ENCODE data around the gene ZNF512. TPM values are rescaled to one million over a fixed set of nuclear protein-coding genes. Genes with fewer than 3 reads are reported as not detected.

The ZNF512 gene
- total RNA-seq, 6 experiments from 2014 or later, result 20.1 to 28.3 (median 26.7) TPM

DNA sequence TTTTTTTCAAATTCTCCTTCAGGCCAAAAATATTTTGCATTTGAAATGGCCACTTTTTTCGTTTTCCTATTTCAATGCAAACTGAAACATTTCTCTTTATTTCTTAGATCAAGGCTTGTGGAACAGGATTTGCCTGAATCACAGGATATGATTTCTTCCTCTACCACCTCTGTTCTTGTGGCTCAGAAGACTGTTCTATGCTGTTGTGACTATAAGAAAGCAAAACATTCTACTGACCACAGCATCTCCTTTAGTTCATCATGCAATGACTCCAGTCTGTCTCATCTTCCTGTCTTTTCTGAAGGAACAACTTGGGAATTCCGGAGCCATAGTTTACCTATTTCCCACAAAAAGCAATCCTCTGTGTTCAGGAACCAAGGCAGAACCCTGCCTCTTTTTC, 16.2 kb upstream of the ZNF512 start:
- H3K4me1 Mint-ChIP-seq (ENCODE audit: low read depth), result peaks cover 45% of the 10 kb centered on the region
- peak overlapping the region; percentile 61 for H3K27ac Mint-ChIP-seq
- peaks cover 2% of the 10 kb centered on the region; the same call in 1 of the 2 replicates for H3K27me3 Mint-ChIP-seq (ENCODE audit: insufficient read depth)
- TF ChIP-seq, protein P1, sequence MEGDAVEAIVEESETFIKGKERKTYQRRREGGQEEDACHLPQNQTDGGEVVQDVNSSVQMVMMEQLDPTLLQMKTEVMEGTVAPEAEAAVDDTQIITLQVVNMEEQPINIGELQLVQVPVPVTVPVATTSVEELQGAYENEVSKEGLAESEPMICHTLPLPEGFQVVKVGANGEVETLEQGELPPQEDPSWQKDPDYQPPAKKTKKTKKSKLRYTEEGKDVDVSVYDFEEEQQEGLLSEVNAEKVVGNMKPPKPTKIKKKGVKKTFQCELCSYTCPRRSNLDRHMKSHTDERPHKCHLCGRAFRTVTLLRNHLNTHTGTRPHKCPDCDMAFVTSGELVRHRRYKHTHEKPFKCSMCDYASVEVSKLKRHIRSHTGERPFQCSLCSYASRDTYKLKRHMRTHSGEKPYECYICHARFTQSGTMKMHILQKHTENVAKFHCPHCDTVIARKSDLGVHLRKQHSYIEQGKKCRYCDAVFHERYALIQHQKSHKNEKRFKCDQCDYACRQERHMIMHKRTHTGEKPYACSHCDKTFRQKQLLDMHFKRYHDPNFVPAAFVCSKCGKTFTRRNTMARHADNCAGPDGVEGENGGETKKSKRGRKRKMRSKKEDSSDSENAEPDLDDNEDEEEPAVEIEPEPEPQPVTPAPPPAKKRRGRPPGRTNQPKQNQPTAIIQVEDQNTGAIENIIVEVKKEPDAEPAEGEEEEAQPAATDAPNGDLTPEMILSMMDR (IDR thresholded peaks at IDR 0.05), result no peak
- peaks cover 21% of the 10 kb centered on the region for H3K36me3 Mint-ChIP-seq (ENCODE audit: low read depth)
- peak overlapping the region; percentile 31; the same call in 1 of the 2 replicates for H3K4me3 Mint-ChIP-seq
- H3K9me3 Mint-ChIP-seq, result no peaks in the 10 kb centered on the region; the same call in 1 of the 2 replicates
- peak; percentile 83 for DNase-seq

GRCh38 chr2:27569398-27569797, 13.4 kb upstream of the ZNF512 start:
- TF ChIP-seq, protein P1 (IDR thresholded peaks at IDR 0.05), result no peak

DNA sequence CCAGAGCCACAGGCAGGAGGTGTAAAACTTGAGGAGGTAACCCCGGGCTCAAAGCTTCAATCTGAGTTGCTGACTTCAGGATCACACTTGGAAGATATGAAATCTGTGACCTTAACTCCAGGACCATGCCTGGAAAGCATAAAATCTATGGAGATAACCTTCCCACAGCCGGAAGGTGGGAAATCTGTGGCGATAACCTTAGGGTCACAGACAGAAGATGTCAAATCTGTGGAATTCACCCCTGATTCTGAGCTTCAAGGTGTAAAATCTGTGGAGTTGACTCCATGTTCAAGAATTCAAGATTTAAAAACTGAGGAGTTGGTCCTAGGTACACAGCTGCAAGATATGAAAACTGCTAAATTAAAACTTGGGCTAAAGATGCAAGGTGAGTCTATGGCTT, 11.6 kb upstream of the ZNF512 start:
- TF ChIP-seq, protein P1 (IDR thresholded peaks at IDR 0.05), result no peak
- peaks cover 33% of the 10 kb centered on the region for H3K36me3 Mint-ChIP-seq (ENCODE audit: low read depth)
- no peak overlapping the region for H3K4me3 Mint-ChIP-seq
- DNase-seq, result no peak
- peaks cover 2% of the 10 kb centered on the region; the same call in 1 of the 2 replicates for H3K27me3 Mint-ChIP-seq (ENCODE audit: insufficient read depth)
- peaks cover 5% of the 10 kb centered on the region; the same call in 1 of the 2 replicates for H3K9me3 Mint-ChIP-seq
- no peak overlapping the region for H3K27ac Mint-ChIP-seq
- peaks cover 38% of the 10 kb centered on the region for H3K4me1 Mint-ChIP-seq (ENCODE audit: low read depth)

More at GRCh38 chr2:27569398-27569797, 13.4 kb upstream of the ZNF512 start:
- Mint-ChIP-seq H3K4me3 (no peak overlapping the region), H3K27me3 (ENCODE audit: insufficient read depth) (peaks cover 2% of the 10 kb centered on the region; the same call in 1 of the 2 replicates), H3K27ac (no peak overlapping the region), H3K9me3 (peaks cover 3% of the 10 kb centered on the region; the same call in 1 of the 2 replicates), H3K36me3 (ENCODE audit: low read depth) (peaks cover 31% of the 10 kb centered on the region), H3K4me1 (ENCODE audit: low read depth) (peaks cover 45% of the 10 kb centered on the region)
- DNase-seq, result peak; percentile 68

GRCh38 chr2:27571681-27572080, 11.2 kb upstream of the ZNF512 start:
- peaks cover 2% of the 10 kb centered on the region; the same call in 1 of the 2 replicates for H3K27me3 Mint-ChIP-seq (ENCODE audit: insufficient read depth)
- H3K36me3 Mint-ChIP-seq (ENCODE audit: low read depth), result peaks cover 33% of the 10 kb centered on the region
- H3K27ac Mint-ChIP-seq, result no peak overlapping the region
- H3K4me1 Mint-ChIP-seq (ENCODE audit: low read depth), result peaks cover 33% of the 10 kb centered on the region
- no peak overlapping the region for H3K4me3 Mint-ChIP-seq
- TF ChIP-seq, protein P1 (IDR thresholded peaks at IDR 0.05), result no peak
- H3K9me3 Mint-ChIP-seq, result peaks cover 8% of the 10 kb centered on the region; the same call in 1 of the 2 replicates
- no peak for DNase-seq

- Mint-ChIP-seq H3K27me3 (ENCODE audit: insufficient read depth) (peaks cover 5% of the 10 kb centered on the region; the same call in 1 of the 2 replicates), H3K9me3 (peaks cover 16% of the 10 kb centered on the region; the same call in 1 of the 2 replicates), H3K4me3 (no peak overlapping the region), H3K4me1 (ENCODE audit: low read depth) (peaks cover 25% of the 10 kb centered on the region), H3K36me3 (ENCODE audit: low read depth) (peaks cover 35% of the 10 kb centered on the region), H3K27ac (no peak overlapping the region)
- no peak for DNase-seq
- TF ChIP-seq, protein P1 (IDR thresholded peaks at IDR 0.05), result no peak
Measured at GRCh38 chr2:27572439-27572838, 10.4 kb upstream of the ZNF512 start.
